HG03439 (cell line): ENCODE data around the gene CARD11.
"Not testable (repeated sequence)": the region's sequence is repeated elsewhere in the genome, so short reads cannot be mapped to it uniquely, and the experiment has no call there.

Source experiments
- ATAC-seq: cut with Tn5 transposase; IDR thresholded peaks from one replicate; pipeline ENCODE4 v1.9.1; 2021; ENCODE audit warnings: mild to moderate bottlenecking, moderate library complexity; ENCODE audit not compliant: unreplicated experiment

CARD11 gene

DNA sequence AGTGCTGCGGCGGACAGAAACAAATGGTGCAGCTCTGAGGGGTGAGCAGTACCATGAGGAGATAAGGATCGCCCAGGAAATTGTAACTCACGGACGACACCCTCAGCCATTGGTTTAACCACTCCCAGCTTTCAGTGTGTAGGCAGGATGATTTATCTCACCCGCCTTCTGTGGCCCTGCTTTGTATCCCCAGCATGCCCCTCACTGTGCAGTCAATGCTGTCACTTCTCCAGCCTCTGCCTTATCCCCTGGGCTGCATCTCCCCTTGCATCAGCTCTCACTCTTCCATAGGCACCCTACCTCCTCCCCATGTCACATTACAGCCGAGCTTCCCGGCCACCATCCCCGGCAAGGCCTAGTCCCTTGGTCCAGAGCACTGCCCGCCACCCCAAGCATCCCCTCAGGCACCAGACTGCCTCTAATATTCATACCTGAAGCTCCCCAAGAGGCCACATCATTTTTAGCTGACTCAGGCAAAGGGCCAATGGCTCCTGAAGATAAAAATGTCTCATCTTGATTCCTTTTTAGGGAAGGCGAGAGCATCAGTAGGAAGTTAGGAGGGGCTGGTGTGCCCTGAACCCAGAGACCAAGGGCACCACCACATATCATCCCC, 77.1 kb downstream of the CARD11 start:
- no peak for ATAC-seq

DNA sequence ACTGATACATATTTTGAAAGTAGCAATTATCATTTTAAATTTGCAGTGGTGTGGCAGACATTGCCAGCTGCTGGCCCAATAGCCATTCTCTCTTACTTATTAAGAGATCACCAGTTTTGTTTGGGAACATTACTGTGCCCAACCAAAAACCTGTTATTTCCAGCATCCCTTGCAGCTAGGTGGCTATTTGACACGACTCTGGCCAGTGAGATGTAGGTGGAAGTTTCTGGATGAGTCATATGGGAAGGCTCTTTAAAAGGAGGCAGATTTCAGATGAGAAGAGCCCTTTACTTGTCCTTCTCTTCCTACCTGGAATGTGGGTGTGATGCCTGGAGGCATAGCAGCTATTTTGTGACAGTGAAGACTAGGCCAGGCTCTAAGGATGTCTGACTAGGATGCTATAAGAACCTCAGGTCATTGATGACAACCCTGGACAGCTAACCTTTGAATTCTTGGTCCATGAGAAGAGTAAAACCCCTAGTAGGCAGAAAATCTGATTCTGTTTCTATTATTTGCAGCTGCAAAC, 77.9 kb downstream of the CARD11 start:
- ATAC-seq, result no peak

DNA sequence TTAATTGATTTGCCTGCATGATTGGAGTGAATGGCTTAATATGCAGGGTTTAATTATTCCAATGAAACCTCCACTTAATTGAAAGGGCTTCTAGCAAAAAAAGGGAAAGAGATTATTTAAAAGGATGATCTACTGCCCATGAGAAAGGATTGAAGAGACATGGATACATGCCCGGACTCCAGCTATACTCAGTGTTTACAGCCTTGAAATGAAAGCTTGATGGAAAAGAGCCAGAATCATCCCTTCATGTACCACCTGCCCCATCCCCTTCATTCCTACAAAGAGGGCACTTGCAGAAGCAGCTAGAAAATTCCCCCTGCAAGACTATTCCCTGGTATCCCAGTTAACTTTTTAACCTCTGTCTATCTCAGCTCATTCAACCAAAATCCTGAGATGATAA, 78.4 kb downstream of the CARD11 start:
- ATAC-seq, result no peak

DNA sequence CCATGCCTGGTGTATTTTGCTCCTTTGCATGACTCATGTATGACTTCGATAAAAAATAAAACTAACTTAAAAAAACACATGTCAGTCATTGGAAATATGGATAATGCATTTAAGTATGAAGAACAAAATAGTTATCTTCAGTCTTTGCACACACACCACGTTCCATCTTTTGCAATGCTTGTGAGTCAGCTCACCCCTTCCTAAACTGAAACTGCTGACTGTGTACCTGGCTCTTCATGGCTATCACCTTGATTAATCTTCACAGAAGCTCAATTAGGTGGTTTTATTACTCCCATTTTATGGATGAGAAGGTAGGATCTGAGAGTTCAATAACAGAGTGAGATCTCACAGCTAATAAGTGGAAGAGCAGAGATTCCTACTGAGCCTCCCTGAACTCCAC, 79.5 kb downstream of the CARD11 start:
- ATAC-seq, result no peak

DNA sequence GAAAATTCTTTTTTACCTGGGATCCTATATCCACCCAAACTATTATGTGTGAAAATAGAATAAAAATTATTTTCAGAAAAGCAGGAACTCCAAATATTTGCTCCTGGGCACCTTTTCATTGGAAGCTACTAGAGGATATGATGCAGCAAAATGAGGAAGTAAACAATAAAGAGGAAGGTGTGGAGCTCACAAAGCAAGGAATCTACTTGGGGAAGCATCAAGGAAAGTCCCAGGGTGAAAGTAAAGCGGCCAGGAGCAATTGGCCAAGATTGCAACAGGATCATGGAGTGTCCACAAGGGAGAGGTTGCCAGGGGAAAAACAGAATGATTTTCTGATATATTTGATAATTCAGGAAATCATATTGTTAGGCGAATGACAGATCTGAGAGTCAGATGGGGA, 80.8 kb downstream of the CARD11 start:
- no peak for ATAC-seq

DNA sequence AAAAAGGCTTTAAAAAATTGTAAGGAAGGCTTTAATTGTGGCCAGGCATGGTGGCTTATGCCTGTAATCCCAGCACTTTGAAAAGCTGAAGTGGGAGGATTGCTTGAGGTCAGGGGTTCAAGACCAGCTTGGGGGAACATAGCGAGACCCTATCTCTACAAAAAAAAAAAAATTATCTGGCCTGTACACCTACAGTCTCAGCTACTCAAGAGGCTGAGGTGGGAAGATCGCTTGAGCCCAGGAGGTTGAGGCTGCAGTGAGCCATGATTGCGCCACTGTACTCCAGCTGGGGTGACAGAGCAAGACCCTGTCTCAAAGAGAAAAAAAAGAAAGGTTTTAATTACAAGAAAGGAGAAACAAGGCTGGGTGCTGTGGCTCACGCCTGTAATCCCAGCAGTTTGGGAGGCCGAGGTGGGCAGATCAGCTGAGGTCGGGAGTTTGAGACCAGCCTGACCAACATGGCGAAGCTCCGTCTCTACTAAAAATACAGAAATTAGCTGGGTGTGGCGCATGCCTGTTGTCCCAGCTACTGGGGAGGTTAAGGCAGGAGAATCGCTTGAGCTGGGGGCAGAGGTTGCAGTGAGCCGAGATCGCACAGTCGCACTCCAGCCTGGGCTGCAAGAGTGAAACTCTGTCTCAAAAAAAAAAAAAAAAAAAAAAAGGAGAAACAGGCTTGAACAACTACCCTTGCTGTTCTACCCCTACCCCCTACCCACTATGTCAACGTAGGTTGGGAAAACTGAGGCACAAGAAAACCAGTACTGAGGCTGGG, 83.7 kb downstream of the CARD11 start:
- ATAC-seq, result no peak

DNA sequence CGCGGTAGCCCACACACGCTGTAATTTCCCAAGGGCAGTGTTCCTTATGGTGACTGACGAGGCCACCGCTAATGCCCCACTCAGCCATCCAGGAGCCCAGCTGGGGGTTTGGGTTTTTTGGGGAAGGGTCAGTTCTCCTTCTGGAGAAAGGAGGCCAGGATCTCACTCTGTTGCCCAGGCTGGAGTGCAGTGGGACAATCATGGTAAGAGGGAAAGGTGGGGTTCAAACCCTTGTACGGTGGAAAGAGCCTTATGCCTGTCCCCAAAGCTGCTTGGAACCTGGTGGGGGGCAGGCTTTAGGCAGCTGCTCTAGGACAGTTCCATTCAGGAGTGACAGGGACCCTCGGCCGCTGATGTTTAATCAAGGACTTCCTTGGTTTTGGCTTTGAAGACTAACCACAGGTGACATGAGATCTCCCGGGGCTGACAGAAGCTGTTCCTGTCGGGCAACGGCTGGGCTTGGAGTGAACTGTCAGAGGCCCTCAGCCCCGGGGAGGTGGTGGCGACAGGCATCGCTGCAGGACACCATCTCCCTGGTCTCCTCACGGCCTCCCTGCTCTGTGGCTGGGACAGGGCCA, 84.5 kb downstream of the CARD11 start:
- no peak for ATAC-seq

DNA sequence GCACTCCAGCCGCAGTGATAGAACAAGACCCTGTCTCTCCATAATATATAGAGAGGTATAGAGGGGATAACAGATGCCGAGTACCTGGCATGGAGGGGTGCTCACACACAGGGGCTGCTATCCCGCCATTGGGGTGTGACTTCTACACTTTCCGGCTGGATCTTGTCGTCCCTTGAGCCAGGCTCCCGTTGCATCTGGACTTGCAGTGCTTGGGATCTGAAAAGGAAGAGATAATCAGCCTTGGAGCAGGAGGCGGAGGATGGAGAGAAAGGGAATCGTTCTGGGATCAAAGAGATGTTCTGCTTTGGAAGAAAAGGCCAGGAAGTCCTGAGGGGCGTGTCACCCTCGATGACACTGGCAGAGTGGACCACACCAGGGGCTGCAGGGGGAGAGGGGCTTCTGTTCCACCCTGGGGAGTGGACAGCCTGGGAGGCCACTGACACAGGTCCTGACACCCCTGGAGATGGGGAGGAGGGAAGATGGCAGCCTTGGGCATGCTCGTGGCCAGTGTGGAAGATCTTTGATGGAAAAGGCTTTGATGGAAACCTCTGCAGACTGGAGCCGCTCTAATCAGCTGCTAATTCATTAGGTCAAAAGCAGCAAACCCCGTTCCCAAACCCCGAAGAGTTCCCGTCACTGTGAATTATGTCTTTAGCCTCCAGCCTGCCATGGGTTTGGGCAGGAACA, 85.1 kb downstream of the CARD11 start:
- no peak for ATAC-seq

DNA sequence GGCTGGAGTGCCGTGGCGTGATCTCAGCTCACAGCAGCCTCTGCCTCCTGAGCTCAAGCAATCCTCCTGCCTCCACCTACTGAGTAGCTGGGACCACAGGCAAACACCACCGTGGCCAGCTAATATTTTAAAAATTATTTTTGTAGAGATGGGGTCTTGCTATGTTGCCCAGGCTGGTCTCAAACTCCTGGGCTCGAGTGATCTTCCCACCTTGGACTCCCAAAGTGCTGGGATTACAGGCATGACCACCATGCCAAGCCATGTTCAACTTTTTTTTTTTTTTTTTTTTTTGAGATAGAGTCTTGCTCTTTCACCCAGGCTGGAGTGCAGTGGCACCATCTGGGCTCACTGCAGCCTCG, 86.3 kb downstream of the CARD11 start:
- not testable (repeated sequence) for ATAC-seq

DNA sequence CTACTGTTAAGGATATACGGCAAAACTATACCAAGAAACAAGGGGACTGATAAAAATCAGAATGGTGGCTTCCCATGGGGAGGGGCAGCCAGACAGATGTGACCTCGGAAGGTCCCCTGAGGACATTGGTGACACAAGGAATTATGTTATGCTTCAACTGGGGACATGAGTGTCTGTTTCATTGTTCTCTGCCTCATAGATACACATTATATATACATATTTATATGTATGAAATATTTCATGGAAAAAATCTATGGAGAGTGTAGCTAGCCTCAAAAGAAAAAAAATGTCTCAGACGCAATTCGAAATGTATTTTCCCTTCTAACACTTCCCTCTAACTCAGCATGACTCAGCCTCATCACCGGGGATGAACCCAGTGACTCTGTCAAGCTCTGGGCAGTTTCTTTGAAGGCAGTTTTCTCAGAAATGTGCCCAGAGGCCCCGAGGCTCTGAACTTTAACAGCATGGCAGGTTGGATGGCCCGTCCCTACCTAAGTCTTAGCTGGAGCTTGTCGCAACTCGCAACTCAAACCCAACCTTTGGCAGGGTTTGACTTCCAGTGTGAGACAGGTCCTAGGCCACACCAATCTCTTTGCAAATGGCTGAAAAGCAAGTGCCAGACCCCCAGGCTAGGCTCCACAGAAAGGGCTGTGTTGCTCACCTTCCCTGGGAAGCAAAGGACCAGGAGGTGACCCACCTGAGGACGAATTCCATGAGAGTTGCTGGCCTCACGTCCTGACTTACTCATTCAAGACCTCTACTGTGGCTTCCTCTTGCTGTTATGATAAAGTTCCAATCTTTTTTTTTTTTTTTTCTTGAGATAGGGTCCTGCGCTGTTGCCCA, 86.9 kb downstream of the CARD11 start:
- ATAC-seq, result no peak

DNA sequence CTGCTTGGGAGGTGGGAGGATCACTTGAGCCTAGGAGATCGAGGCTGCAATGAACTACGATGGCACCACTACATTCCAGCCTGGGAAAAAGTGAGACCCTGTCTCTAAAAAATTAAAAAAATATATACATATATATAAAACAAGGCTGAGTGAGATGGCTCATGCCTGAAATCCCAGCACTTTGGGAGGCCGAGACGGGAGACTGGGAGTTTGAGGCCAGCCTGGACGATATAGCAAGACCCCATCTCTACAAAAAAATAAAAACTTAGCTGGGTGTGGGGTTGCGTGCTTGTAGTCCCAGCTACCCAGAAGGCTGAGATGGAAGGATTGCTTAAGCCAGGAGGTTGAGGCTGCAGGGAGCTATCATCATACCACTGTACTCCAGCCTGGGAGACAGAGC, 87.6 kb downstream of the CARD11 start:
- no peak for ATAC-seq

DNA sequence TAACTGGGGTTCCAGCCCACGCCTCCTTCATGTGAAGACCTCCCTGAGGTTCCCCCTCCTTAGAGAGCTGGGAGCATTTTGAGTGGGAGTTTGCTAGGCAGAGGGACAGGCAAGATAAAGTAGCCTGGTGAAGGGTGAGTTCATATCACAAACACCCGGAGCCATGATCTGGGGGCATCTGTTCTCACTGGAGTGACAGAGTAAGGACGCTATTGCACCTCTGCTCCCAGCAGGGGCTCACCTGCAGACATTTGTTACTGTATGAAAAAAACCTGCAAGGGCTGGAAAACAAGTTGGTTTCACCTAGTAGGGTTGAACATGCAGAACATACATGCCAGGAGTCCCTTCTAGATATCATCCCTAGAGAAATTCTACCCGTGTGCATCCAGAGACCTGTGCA, 88.4 kb downstream of the CARD11 start:
- ATAC-seq, result no peak

DNA sequence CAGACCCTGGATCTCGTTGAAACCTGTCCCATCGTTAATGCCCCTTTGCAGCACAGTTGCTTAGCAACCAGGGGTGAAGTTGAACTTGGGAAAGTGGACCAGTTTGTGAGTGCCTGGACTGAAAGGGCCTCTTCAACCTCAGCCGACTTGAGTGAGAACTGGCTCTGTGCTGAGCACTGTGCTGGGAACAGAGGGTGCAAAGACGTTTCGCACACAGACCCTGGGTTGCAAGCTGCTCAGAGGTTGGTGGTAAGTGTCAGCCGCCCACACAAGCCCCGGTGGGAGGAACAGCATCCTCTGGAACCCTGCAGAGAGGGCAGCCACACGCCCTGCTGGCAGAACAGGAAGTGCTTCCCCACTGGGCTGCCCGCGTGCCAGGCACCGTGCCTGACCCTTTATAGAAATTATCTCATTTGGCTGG, 89.2 kb downstream of the CARD11 start:
- no peak for ATAC-seq

DNA sequence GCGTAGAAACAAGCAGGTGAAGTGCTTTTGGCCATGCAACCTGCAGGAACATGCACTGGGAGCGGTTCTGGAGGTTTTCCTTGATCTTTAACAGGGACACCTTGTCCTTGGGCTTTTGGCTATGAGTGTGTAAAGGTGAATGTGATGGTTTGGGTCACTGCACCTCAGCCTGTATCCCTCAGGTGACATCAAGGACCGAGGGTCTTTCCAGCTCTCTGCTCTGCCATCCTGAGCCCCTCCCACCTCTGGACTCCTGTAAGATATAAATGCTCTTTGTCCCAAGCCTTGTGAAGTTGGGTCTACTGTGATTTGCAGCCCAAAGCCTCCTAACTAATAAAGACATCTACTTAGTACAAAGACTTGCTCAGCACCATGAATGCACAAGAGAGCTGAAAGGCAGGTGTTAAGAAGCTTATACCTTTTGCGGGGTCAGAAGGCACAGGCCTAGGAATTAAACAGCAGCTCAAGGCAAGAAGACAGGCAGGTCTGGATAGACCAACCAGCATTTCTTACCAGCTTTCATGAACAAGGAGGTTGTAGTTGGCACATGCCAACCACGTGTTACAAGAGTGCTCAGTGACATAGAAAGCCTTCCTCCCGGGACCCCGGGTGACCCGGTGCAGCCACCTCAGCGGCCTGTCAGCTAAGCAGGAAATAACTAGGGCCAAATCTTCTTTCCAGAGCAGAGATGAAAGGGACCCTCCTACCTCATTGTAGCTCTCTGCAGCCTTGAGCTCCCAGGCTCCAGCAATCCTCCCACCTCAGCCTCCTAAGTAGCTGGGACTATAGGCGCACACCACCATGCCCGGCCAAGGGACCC, 89.9 kb downstream of the CARD11 start:
- ATAC-seq, result no peak

DNA sequence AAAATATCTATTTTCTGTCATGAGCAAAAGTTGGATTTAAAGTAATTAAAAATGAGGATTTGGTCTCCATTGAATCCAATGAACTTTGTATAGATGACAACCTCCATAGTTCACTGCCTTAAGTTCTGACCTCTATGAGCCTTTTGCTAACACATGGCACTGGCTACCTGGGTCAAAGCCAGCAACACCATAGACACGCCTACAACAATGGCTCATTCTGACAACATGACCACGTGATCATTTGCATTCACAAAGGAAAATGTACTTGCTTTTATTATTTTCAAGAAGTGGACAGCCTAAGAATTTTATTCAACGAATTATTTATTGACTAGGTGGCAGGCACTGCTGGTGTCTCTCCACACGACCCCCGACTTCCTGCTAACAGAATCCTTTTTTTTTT, 90.6 kb downstream of the CARD11 start:
- ATAC-seq, result no peak

DNA sequence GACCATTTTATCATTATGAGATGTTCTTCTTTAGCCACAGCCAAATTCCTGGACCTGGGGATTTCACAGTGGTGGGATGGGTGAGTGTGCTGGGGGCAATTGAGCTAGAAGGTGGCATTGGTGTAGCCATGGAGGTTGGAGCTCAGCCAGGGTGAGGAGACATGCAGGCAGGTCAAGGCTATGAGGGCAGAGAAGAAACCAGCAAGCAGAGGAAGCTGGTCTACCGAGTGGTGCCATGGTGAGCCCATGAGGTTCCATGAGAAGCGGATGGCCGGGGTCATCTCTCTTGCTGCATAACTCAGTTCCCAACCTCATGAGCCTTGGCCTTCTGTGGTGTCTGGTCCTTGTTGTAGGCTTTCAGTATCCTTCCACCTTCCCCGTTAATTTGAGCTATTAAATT, 91.4 kb downstream of the CARD11 start:
- ATAC-seq, result no peak

DNA sequence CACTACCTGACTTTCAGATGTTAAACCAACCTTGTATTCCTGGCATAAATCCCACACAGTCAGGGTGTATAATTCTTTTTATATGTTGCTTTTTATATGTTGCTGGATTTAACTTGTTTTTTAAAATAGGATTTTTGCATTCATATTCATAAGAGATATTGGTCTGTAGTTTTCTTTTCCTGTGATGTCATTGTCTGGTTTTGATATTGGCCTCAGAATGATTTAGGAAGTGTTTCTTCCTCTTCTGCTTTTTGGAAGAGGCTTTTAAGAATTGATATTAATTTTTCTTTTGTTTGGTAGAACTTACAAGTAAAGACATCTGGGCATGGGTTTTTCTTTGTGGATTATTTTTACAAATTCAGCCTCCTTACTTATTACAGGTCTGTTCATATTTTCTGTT, 93.1 kb downstream of the CARD11 start:
- ATAC-seq, result no peak

DNA sequence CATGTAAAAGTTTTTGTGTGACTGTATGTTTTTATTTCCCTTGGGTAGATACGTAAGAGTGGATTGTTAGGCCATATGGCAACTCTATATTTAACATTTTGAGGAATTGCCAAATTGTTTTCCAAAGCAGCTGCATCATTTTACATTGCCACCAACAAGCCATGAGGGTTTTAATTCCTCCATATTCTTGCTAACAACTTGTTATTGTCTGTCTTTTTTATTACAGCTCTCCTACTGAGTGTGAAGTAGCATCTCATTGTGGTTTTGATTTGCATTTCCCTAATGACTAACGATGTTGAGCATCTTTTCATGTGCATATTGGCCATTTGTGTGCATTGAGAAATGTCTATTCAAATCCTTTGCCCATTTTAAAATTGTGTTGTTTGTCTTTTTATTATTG, 94.9 kb downstream of the CARD11 start:
- no peak for ATAC-seq

DNA sequence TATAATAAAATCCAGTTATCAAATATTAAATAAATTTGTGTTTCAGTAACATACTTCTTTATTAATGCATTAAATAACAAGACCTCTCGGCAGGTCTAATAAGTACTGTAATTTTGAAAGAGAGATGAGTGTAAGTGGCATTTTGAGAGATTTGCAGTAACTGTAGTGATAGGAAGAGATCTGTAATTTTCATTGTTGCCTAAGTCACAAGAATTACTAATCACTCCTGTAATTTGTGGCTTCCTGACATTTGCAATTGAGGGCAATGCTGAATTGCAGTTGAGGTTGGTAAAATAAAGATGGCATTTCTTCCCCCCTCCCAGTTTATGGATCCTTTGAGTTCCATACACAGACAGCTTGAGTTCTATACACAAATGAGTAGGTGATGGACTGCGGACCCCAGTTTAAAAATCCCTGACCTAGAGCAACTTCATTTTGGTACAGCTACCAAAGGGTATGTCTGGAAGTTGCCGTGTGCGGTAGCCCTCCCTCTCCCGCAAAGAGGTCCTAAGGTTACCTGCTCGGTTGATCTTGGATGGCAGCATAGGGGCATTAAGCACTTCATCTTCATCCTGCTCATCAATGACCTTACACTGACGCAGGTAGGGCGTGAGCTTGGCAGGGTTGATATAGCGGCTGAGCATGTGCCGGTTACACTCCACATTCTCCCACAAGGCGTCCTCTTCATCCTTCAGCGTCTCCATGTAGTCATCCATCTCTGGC, 96.4 kb downstream of the CARD11 start:
- no peak for ATAC-seq
